ENCODE data around the gene LATS1.
"Not testable (repeated sequence)": the region's sequence is repeated elsewhere in the genome, so short reads cannot be mapped to it uniquely, and the experiment has no call there.

GRCh38 chr6:149681845-149682244 lies 36.1 kb downstream of the LATS1 start:
- not testable (repeated sequence) for TF ChIP-seq CTCF, POLR2A (IDR thresholded peaks at IDR 0.05)
